ENCODE data around the gene VWDE. TPM values are rescaled to one million over a fixed set of nuclear protein-coding genes. Genes with fewer than 3 reads are reported as not detected.

Gene VWDE
- total RNA-seq, 3 donors from 2014 or later = 8.8 to 17.0 TPM; not detected in 1

GRCh38 chr7:12294701-12295100 is 109.0 kb downstream of the VWDE start:
- H3K4me1 ChIP-seq = no peaks in the 10 kb centered on the region
- peaks cover 4 to 21% of the 10 kb centered on the region in 2 donors for H3K9me3 ChIP-seq
- TF ChIP-seq POLR2A (IDR thresholded peaks at IDR 0.05) = no peak
- no peak for TF ChIP-seq CTCF (IDR thresholded peaks at IDR 0.05)
- TF ChIP-seq POLR2AphosphoS5 (IDR thresholded peaks at IDR 0.05) = no peak
- H3K36me3 ChIP-seq = no peaks in the 10 kb centered on the region
- intact Hi-C loops (cut with DNase I; ENCODE audit: low total_unique reads) = no loop called here
- no peak overlapping the region for H3K27ac ChIP-seq
- no peak overlapping the region for H3K4me3 ChIP-seq
- no peaks in the 10 kb centered on the region for H3K27me3 ChIP-seq
- DNase-seq (ENCODE audit: low spot score in 2 of 2) = no peak

GRCh38 chr7:12291870-12292269 is 111.8 kb downstream of the VWDE start:
- Histone ChIP-seq H3K36me3 (no peaks in the 10 kb centered on the region), H3K4me3 (no peak overlapping the region), H3K27me3 (no peaks in the 10 kb centered on the region), H3K9me3 (peaks cover 7 to 28% of the 10 kb centered on the region in 2 donors), H3K27ac (no peak overlapping the region), H3K4me1 (no peaks in the 10 kb centered on the region)
- TF ChIP-seq POLR2AphosphoS5 (IDR thresholded peaks at IDR 0.05) (no peak), POLR2A (IDR thresholded peaks at IDR 0.05) (no peak), CTCF (IDR thresholded peaks at IDR 0.05) (no peak)
- intact Hi-C loops (cut with DNase I; ENCODE audit: low total_unique reads) = no loop called here
- DNase-seq (ENCODE audit: low spot score in 2 of 2) = no peak

- H3K9me3 ChIP-seq = peaks cover 7 to 28% of the 10 kb centered on the region in 2 donors
- no peaks in the 10 kb centered on the region for H3K27me3 ChIP-seq
- DNase-seq (ENCODE audit: low spot score in 2 of 2) = no peak
- H3K27ac ChIP-seq = no peak overlapping the region
- no peaks in the 10 kb centered on the region for H3K36me3 ChIP-seq
- TF ChIP-seq POLR2AphosphoS5 (IDR thresholded peaks at IDR 0.05) (no peak), POLR2A (IDR thresholded peaks at IDR 0.05) (no peak)
- no peaks in the 10 kb centered on the region for H3K4me1 ChIP-seq
- no peak overlapping the region for H3K4me3 ChIP-seq
- intact Hi-C loops (cut with DNase I; ENCODE audit: low total_unique reads) = no loop called here
Observed at GRCh38 chr7:12290761-12291160, 112.9 kb downstream of the VWDE start.

- no peak overlapping the region for H3K4me3 ChIP-seq
- H3K27me3 ChIP-seq = no peaks in the 10 kb centered on the region
- no peak for DNase-seq (ENCODE audit: low spot score in 2 of 2)
- TF ChIP-seq CTCF (IDR thresholded peaks at IDR 0.05) (no peak), POLR2AphosphoS5 (IDR thresholded peaks at IDR 0.05) (no peak), POLR2A (IDR thresholded peaks at IDR 0.05) (no peak)
- H3K9me3 ChIP-seq = peaks cover 7 to 28% of the 10 kb centered on the region in 2 donors
- no peaks in the 10 kb centered on the region for H3K36me3 ChIP-seq
- no peak overlapping the region for H3K27ac ChIP-seq
- intact Hi-C loops (cut with DNase I; ENCODE audit: low total_unique reads) = loop anchor here (1.0 to 10.0 kb wide), 2 partner anchors 27 to 1195 kb away; no protein-coding TSS in a partner anchor
- no peaks in the 10 kb centered on the region for H3K4me1 ChIP-seq
Observed at GRCh38 chr7:12289996-12290395, 113.7 kb downstream of the VWDE start.

- TF ChIP-seq POLR2A (IDR thresholded peaks at IDR 0.05) (no peak), CTCF (IDR thresholded peaks at IDR 0.05) (no peak), POLR2AphosphoS5 (IDR thresholded peaks at IDR 0.05) (no peak)
- intact Hi-C loops (cut with DNase I; ENCODE audit: low total_unique reads) = loop anchor here (10.0 kb wide), 1 partner anchor 1197 kb away; no protein-coding TSS in a partner anchor
Observed at GRCh38 chr7:12287901-12288300, 115.8 kb downstream of the VWDE start.

More at GRCh38 chr7:12287901-12288300, 115.8 kb downstream of the VWDE start:
- Histone ChIP-seq H3K27ac (no peak overlapping the region), H3K9me3 (peaks cover 7 to 28% of the 10 kb centered on the region in 2 donors), H3K27me3 (no peaks in the 10 kb centered on the region), H3K4me3 (no peak overlapping the region), H3K36me3 (no peaks in the 10 kb centered on the region), H3K4me1 (no peaks in the 10 kb centered on the region)
- DNase-seq (ENCODE audit: low spot score in 2 of 2) = no peak
